GM10266 (cell line): ENCODE data around the gene GTF3C1.

Experiments used
- DNase-seq: peaks from one replicate; pipeline ENCODE4 v3.0.0; 2012; ENCODE audit errors: extremely low spot score
- CTCF ChIP-seq: IDR thresholded peaks from 2 replicates; pipeline ENCODE4 v1.5.1; 2012; ENCODE audit warnings: mild to moderate bottlenecking, low read depth; ENCODE audit not compliant: control insufficient read depth, insufficient read depth; ENCODE audit errors: missing control alignments

Gene GTF3C1

GRCh38 chr16:27549746-27550581 is at the start of gene GTF3C1, which contains the start of gene KATNIP:
GTF3C1 (minus strand) TSS chr16:27549913; CDS start chr16:27549890, 23 bp downstream.
KATNIP (plus strand) TSS chr16:27550144; CDS start chr16:27550171, 27 bp downstream.
- no peak for TF ChIP-seq CTCF
- peak; percentile 100 for DNase-seq

GRCh38 chr16:27598931-27599565 is 49.3 kb upstream of the GTF3C1 start:
- TF ChIP-seq CTCF: no peak

GRCh38 chr16:27598220-27598619 is 48.5 kb upstream of the GTF3C1 start:
- TF ChIP-seq CTCF: no peak
- no peak for DNase-seq

More at GRCh38 chr16:27598931-27599565, 49.3 kb upstream of the GTF3C1 start:
- DNase-seq: no peak

- no peak for DNase-seq
- TF ChIP-seq CTCF: no peak
Measured at GRCh38 chr16:27597361-27597760, 47.6 kb upstream of the GTF3C1 start.

- DNase-seq: no peak
- TF ChIP-seq CTCF: no peak
Measured at GRCh38 chr16:27596411-27596810, 46.7 kb upstream of the GTF3C1 start.

- no peak for TF ChIP-seq CTCF
- no peak for DNase-seq
Measured at GRCh38 chr16:27595993-27596392, 46.3 kb upstream of the GTF3C1 start.

GRCh38 chr16:27595475-27595874 is 45.8 kb upstream of the GTF3C1 start:
- no peak for DNase-seq
- no peak for TF ChIP-seq CTCF
